Pancreas (tissue), 10 donors: ENCODE measurements around the gene GSN. TPM values are rescaled to one million over a fixed set of nuclear protein-coding genes. Genes with fewer than 3 reads are reported as not detected.

ENCODE experiments used
- ATAC-seq, 4 donors: fragments of 200-7000 bp; cut with Tn5 transposase; one replicate each; pipeline versions ENCODE4 v1.8.0 to v1.9.1; 2020; ENCODE audit warnings: mild to moderate bottlenecking in 4 of 4, moderate library complexity in 4 of 4
- DNase-seq, 6 donors: peaks; one replicate each; pipeline ENCODE4 v3.0.0-alpha.2; 2020
- FAIRE-seq: peaks from 2 replicates; lab custom pipeline; 2012; peaks lifted over from hg19 to GRCh38; lab: Jason Lieb, UNC
- H3K27ac ChIP-seq, 4 donors: fragments of 200-600 bp; sonication (generic); 1 replicate in 3 of 4; 2 replicates in 1 of 4; pipeline versions ENCODE4 v1.5.0 to v1.8.0; 2020
- H3K27me3 ChIP-seq, 4 donors: fragments of 200-600 bp; one replicate each; pipeline ENCODE4 v1.8.0; 2021
- H3K36me3 ChIP-seq, 3 donors: fragments of 200-600 bp; sonication (generic) in 1 of 3; one replicate each; pipeline versions ENCODE4 v1.5.0 to v1.8.0; 2020 to 2021
- H3K4me1 ChIP-seq, 3 donors: fragments of 200-600 bp; one replicate each; pipeline ENCODE4 v1.8.0; 2021
- H3K4me3 ChIP-seq, 4 donors: fragments of 200-600 bp; sonication (generic) in 2 of 4; one replicate each; pipeline versions ENCODE4 v1.5.0 to v1.8.0; 2020 to 2021
- H3K9me3 ChIP-seq, 4 donors: fragments of 200-600 bp; one replicate each; pipeline ENCODE4 v1.8.0; 2021
- CTCF ChIP-seq, 4 donors: fragments of 200-600 bp; sonication (generic) in 3 of 4; IDR thresholded peaks; one replicate each; pipeline versions ENCODE4 v1.5.0 to v1.8.0; 2021; ENCODE audit warnings: antibody characterized with exemption in 4 of 4
- WGBS, 2 donors: extraction: QIAGEN DNeasy Blood & Tissue Kit; methylation state at CpG; one replicate each; pipeline ENCODE4 v1.1.7; 2013; 5-methylcytosine and 5-hydroxymethylcytosine counted together
- intact Hi-C, 3 donors: fragments of 100-400 bp; cut with DNase I; formaldehyde crosslinking; loops; one replicate each; pipeline versions ENCODE4 v1.11.1 to v1.14.2; 2022
- polyA plus RNA-seq, 2 donors: library from polyadenylated mRNA; stranded (reverse); fragments of 200-250 nt; gene quantifications; one replicate each; pipeline ENCODE4 v1.2.3, GENCODE V29; 2013
- total RNA-seq, 6 donors: library from RNA; stranded (reverse); fragmentation: NEBNext Ultra II Directional in 4 of 6; extraction: Animal tissue kit (Norgen Biotek cat#: 25700) in 4 of 6; gene quantifications; one replicate each; pipeline versions ENCODE4 v1.2.1 to v1.2.4, GENCODE V29; 2021 to 2023
- donor health status: healthy with polysubstance abuse.
- donor health status: DM: no; HTN: no; CAD: no; lungs with moderate emphysema.
- donor health status: DM: no; HTN: no; CAD: no.
- donor health status: control.
- donor health status: control.
- donor health status: Bipolar disorder and iron deficiency.
- donor health status: DM: yes; HTN: yes; CAD: no.
- donor health status: DM: no; HTN: no; CAD: no.
- donor health status: DM: no; HTN: no; CAD: no.
- donor health status: DM: yes; HTN: yes; CAD: no.

Gene GSN
- total and polyA plus RNA-seq, 8 donors: 44.0 to 193 (median 132) TPM

GRCh38 chr9:121279776-121280388, 11.9 kb downstream of the GSN start:
- FAIRE-seq: no peak

DNA sequence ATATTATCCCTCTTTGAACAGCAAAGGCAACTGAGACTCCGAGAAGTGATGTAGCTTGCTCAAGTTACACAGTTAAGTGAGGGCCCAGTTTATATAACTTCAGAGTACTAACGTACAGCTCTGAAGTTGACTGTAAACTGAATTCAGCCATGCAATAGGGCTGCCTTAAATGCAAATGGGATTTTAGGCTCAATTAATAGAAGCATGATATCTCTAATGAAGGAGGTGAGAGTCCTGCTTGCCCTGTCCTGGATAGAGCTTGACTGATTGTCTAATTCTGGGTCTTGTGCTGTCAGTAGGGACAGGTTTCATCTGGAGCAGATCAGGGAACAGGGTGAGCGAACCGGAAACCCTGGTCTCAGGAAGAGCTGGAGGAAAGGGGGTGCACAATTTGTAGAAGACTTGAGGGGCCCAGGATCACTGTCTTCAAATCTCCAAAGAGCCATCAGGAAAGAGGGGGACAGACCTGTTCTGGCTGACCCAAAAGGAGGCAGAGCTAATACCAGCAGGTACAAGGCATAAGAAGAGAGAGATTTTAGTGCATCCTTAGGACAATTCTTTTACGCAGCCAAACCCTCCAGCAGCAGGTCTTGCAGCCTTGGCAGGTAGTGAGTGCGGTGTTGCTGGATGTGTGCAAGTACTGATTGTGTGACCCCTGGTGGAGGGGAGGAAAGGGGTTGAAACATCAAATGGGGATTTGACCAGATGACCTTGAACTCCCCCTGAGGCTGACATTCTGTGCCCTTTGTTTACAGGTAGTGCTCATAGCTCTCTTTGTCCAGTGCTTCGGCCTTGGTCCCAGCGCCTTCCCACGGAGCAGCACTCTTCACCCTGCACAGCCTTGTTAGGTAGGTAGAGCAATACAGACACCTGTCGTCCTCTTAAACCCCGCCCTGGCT, 13.0 kb downstream of the GSN start:
- ATAC-seq: no peak
- no peak for DNase-seq
- Histone ChIP-seq H3K36me3 (no peaks in the 10 kb centered on the region), H3K27ac (peak overlapping the region; percentile 44 to 92 (median 82)), H3K27me3 (no peaks in the 10 kb centered on the region), H3K4me3 (no peak overlapping the region), H3K4me1 (peaks cover 5 to 33% (median 14%) of the 10 kb centered on the region in 3 donors), H3K9me3 (no peaks in the 10 kb centered on the region)
- intact Hi-C loops: no loop called here
- TF ChIP-seq CTCF (IDR thresholded peaks at IDR 0.05): no peak
- FAIRE-seq: no peak
- 74 to 75% methylated on average over 11 of the region's 11 CpGs for whole genome bisulfite sequencing, 2 donors

More at GRCh38 chr9:121279776-121280388, 11.9 kb downstream of the GSN start:
- no peak overlapping the region for H3K4me3 ChIP-seq
- no peaks in the 10 kb centered on the region for H3K36me3 ChIP-seq
- no peak for TF ChIP-seq CTCF (IDR thresholded peaks at IDR 0.05)
- H3K4me1 ChIP-seq: peaks cover 5 to 25% (median 14%) of the 10 kb centered on the region in 3 donors
- 92% methylated on average over 11 of the region's 11 CpGs for WGBS, 2 donors
- intact Hi-C loops: no loop called here
- no peaks in the 10 kb centered on the region for H3K9me3 ChIP-seq
- no peaks in the 10 kb centered on the region for H3K27me3 ChIP-seq
- ATAC-seq (no peak), DNase-seq (no peak)
- H3K27ac ChIP-seq: peak overlapping the region in 1 of 4 donors; percentile 6

GRCh38 chr9:121281614-121282276, 13.8 kb downstream of the GSN start:
- Histone ChIP-seq H3K4me1 (peaks cover 9 to 41% (median 19%) of the 10 kb centered on the region in 3 donors), H3K27ac (peak overlapping the region; percentile 44 to 92 (median 82)), H3K9me3 (no peaks in the 10 kb centered on the region), H3K4me3 (no peak overlapping the region), H3K36me3 (no peaks in the 10 kb centered on the region), H3K27me3 (no peaks in the 10 kb centered on the region)
- intact Hi-C loops: no loop called here
- ATAC-seq (peak; percentile 76 to 86 (median 84)), DNase-seq (peak; percentile 84 to 95 (median 87)), FAIRE-seq (no peak)
- 32 to 36% methylated on average over 10 of the region's 10 CpGs for WGBS, 2 donors
- TF ChIP-seq CTCF (IDR thresholded peaks at IDR 0.05): no peak

DNA sequence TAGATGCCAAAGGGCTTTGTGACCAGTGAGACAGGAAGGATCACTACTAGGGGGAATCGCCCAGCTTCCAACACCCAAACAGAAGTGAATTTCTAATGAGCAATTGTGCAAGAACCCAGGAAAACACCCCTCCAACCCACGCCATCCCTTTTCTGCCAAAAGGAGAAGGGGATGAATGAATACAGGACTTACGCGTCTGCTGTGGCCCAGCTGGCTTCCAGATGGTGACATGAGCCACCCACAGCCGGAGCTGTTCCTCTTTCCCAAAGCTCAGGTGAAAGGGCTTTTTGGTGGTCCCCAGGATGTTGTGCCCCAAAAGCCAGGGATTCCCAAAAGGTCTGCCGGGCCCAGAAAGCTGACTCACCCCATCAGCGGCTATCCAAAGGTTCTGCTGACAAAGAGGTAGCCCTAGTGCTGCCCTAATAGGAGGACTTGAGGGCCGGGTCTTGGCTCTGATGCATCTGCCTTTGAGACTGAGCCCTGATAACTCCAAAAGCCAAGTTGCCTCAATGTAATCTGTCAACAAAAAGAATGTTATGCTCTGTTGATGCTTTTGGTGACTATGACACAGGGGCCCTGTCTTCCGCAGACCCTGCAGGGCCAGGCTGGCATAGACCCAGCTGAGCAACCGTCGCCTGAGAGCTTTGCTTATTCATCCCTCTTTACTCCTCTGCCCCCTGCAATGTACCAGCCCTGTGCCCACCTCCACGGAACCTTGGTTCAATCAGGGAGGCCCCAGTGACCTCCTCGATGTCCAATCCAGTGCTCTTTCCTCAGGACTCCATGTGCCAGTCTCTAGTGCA, 14.5 kb downstream of the GSN start:
- Histone ChIP-seq H3K27ac (peak overlapping the region; percentile 44 to 92 (median 82)), H3K4me1 (peaks cover 16 to 48% (median 20%) of the 10 kb centered on the region in 3 donors), H3K4me3 (no peak overlapping the region), H3K36me3 (no peaks in the 10 kb centered on the region), H3K9me3 (no peaks in the 10 kb centered on the region), H3K27me3 (no peaks in the 10 kb centered on the region)
- ATAC-seq: peak in 2 of 4 donors; percentile 0 to 15
- DNase-seq: no peak
- no peak for FAIRE-seq
- intact Hi-C loops: no loop called here
- TF ChIP-seq CTCF (IDR thresholded peaks at IDR 0.05): no peak
- 81 to 82% methylated on average over 13 of the region's 13 CpGs for WGBS, 2 donors
